H1 (cell line): Measurements from ENCODE around the gene GRIA4. TPM values are rescaled to one million over a fixed set of nuclear protein-coding genes. Genes with fewer than 3 reads are reported as not detected.

ENCODE experiments used
- CTCF ChIP-seq, 3 experiments: IDR thresholded peaks; 1 replicate in 2 of 3; 2 replicates in 1 of 3; pipeline versions ENCODE4 v1.5.1 to v1.6.1; 2011; ENCODE audit warnings: low read length in 3 of 3, mild to moderate bottlenecking in 3 of 3, inconsistent platforms in 2 of 3, low read depth in 1 of 3, moderate library complexity in 1 of 3; ENCODE audit not compliant: insufficient read depth in 1 of 3; ENCODE audit errors: control extremely low read depth in 1 of 3
- SAP30 ChIP-seq: fragments of 300-600 bp; sonication (generic); IDR thresholded peaks from 2 replicates; pipeline ENCODE4 v1.7.1; 2012; ENCODE audit warnings: low read length, moderate library complexity, mild to moderate bottlenecking, inconsistent platforms; ENCODE audit not compliant: insufficient read depth, insufficient replicate concordance
- TCF12 ChIP-seq: IDR thresholded peaks from 2 replicates; pipeline ENCODE4 v1.6.1; 2011; ENCODE audit warnings: low read depth, mild to moderate bottlenecking, low read length
- polyA plus RNA-seq, 7 experiments: library from polyadenylated mRNA; depleted of rRNA in 3 of 7; stranded (reverse) in 5 of 7; unstranded in 2 of 7; fragments of >200 nt in 5 of 7; fragments of 200-250 nt in 2 of 7; gene quantifications; 1 replicate in 5 of 7; 2 replicates in 1 of 7; 4 replicates in 1 of 7; pipeline versions ENCODE4 v1.2.1 to v1.2.3, GENCODE V29; 2011 to 2013; ENCODE audit warnings: missing spikeins in 2 of 7, mixed read lengths in 2 of 7
- total RNA-seq: library from RNA; stranded (reverse); fragmentation: NEBNext Ultra II Directional; extraction: Animal tissue kit (Norgen Biotek cat#: 25700); gene quantifications from 2 replicates; pipeline ENCODE4 v1.2.1, GENCODE V29; 2021

Gene GRIA4
- total and polyA plus RNA-seq, 2 of the 8 experiments (the other 6 are each of a cell fraction or from before 2014, with no cell fraction given), result 12.5 to 21.8 TPM

GRCh38 chr11:106014620-106015019 is 404.7 kb downstream of the GRIA4 start (continued):
- TF ChIP-seq CTCF (IDR thresholded peaks at IDR 0.05; ENCODE audit: control extremely low read depth in 1 of 3, insufficient read depth in 1 of 3, low read depth in 1 of 3, low read length in 3 of 3), result no peak
- no peak for TF ChIP-seq TCF12
- TF ChIP-seq SAP30, result no peak
